HL-60 (cell line): ENCODE results near the gene FRMPD4.

Experiments used
- GABPA ChIP-seq: IDR thresholded peaks from 2 replicates; pipeline ENCODE4 v1.6.1; 2012; ENCODE audit warnings: low read depth
- REST ChIP-seq: IDR thresholded peaks from 2 replicates; pipeline ENCODE4 v1.6.1; 2012; ENCODE audit warnings: low read depth; ENCODE audit not compliant: insufficient replicate concordance
- TF ChIP-seq, protein P1 (sequence below): IDR thresholded peaks from one replicate; pipeline ENCODE4 v1.5.1; 2011; ENCODE audit warnings: low read length, control low read depth, inconsistent platforms; ENCODE audit not compliant: insufficient read depth

DNA sequence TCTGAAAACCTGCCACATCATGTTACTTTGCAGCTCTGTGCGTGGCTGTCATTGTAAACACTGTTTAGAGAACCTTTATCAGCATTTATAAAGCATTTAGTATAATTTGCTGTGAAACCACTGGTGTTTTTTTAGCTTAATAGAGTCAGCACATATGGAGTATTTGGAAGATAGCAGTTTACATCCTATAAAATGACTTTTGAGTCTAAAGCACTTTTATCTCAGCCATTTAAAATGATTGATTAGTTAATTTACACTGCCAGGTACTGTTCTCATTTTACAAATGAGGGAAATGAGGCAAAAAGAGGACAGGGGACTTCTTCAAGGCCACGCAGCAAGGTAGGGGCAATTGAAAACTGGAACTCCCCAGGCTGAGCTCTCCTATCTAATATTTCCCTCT is 181.7 kb downstream of the FRMPD4 start:
- no peak for TF ChIP-seq GABPA
- TF ChIP-seq, protein P1, sequence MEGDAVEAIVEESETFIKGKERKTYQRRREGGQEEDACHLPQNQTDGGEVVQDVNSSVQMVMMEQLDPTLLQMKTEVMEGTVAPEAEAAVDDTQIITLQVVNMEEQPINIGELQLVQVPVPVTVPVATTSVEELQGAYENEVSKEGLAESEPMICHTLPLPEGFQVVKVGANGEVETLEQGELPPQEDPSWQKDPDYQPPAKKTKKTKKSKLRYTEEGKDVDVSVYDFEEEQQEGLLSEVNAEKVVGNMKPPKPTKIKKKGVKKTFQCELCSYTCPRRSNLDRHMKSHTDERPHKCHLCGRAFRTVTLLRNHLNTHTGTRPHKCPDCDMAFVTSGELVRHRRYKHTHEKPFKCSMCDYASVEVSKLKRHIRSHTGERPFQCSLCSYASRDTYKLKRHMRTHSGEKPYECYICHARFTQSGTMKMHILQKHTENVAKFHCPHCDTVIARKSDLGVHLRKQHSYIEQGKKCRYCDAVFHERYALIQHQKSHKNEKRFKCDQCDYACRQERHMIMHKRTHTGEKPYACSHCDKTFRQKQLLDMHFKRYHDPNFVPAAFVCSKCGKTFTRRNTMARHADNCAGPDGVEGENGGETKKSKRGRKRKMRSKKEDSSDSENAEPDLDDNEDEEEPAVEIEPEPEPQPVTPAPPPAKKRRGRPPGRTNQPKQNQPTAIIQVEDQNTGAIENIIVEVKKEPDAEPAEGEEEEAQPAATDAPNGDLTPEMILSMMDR = no peak
- TF ChIP-seq REST = no peak
